GM19328 (cell line): ENCODE data around the gene SMG6.

Experiments
- ATAC-seq: cut with Tn5 transposase; IDR thresholded peaks from one replicate; pipeline ENCODE4 v1.9.1; 2021; ENCODE audit warnings: mild to moderate bottlenecking, moderate library complexity; ENCODE audit not compliant: unreplicated experiment

The SMG6 gene

DNA sequence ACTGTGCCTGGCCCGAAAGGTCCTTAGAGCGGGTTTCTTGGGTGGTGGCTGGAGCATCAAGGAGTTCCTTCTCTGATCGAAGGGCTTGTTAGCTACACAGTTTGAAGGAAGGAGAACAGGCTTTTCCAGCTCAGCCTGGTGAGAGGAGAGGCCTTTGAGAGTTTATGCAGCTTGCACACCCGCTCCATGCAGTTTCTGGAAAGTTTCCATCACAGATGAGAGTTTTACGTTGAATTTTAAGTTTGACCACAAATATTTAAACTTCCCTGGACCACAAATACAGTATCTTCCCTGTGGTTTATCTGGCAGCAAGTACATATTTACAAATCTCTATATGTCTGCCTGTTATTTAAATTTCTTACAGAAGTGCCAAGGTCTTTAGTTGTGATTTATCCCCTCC lies 191.9 kb downstream of the SMG6 start:
- no peak for ATAC-seq

DNA sequence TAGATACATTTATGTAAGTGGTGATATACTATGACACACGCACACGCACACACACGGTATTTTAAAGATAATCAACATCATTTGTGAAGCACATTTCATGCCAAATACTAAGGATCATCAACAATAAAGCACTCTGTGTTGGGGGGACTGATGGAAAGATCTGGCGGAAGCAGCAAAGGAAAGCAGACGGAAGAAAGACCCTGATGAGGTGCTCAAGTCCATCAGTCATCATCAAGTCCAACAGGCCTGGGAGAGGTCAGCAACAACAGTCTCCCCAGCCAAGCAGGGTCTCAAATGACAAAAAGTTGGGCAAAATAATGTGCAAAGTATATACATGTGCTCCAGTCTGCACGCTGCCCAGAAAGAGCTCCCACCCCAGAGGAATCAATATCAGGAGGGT lies 193.1 kb downstream of the SMG6 start:
- no peak for ATAC-seq

DNA sequence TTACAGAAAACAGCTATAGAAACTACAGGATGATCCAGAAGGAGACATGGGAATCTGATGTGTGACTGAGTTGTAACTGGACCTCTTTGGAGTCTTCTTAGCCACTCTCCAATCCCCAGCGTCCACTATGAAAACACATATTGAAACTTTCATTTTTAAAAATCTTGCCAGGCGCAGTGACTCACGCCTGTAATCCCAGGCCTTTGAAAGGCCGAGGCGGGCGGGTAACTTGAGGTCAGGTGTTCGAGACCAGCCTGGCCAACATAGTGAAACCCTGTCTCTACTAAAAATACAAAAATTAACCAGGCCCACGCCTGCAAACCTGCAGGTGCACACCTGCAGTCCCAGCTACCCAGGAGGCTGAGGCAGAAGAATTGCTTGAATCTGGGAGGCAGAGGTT lies 195.4 kb downstream of the SMG6 start:
- ATAC-seq: no peak

DNA sequence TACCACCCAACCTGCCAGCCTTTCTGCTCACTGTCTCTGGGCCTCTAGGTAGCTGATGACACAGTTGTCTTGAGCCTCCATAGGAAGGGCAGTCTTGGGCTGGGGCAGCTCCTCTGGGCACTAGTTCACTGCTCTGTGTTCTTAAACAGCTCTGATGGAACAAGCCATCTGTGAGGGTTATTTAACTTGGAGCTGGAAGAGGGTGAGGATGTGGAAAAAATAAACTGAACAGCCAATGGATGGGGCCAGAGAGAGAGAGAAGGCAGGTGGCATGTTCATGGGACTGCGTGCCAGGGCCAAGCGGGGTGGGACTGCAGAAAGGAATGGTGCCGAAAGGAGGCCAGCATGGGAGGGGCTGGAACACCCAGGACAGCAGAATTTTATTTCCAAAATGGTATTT lies 196.1 kb downstream of the SMG6 start:
- ATAC-seq: no peak

DNA sequence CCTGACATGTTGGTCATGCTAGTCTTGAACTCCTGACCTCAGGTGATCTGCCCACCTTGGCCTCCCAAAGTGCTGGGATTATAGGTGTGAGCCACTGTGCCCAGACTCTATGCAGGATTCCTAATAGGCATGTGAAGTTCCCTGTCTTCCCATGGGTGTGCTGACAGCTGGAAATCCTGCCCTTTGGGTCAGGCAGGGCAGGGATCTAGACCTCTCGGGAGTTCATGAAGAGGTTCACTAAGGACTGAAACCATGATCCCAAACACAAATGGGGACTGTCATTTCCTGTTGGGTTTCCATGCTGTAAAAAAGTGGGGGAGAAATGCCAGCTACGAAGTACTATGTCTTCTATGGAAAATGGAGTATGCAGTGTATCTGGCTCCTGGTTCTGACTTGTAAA lies 196.5 kb downstream of the SMG6 start:
- no peak for ATAC-seq

DNA sequence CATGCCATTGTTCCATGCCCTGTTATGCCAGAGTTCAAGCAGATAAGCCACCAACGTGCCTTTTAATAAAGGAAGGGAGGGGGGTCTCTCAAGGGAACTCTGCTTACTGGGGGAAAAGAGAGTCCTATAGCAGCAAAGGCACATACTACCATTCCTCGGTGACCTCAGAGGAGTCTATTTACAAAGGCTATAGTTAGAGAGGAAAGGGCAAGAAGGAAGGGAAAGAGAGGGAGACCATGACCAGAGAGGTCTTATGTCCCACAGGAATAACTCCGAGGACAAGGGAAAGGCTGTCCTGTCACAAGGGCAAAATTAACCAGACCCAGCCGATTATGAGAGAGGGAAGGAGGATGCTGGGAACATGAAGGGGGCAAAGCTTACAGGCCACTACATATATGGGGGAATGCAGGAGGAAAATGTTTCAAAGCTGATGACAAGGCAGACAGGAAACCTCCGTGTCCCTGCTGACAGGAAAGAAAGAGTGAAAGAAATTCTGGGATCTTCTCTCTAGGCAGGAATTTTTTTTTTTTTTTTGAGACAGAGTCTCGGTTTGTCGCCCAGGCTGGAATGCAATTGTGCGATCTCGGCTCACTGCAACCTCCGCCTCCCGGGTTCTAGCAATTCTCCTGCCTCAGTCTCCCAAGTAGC lies 197.2 kb downstream of the SMG6 start:
- ATAC-seq: no peak

DNA sequence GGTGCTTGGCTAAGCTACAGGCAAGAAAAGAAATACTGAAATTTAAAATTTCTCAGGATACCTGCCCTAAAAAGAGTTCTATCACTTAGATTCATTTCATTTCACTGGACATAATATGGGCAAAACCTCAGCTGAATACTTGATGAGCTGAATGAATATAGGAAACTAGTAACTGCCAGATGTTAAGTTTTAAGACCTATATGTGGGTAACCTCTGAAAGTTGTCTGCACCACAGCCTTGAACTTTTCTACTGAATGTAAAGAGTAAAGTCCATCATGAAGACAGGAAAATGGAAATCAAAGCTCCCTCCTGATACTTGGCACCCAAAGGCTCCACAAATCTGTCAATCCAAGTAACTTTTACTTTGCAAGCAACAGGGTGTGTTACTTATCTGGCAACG lies 197.9 kb downstream of the SMG6 start:
- ATAC-seq: no peak

DNA sequence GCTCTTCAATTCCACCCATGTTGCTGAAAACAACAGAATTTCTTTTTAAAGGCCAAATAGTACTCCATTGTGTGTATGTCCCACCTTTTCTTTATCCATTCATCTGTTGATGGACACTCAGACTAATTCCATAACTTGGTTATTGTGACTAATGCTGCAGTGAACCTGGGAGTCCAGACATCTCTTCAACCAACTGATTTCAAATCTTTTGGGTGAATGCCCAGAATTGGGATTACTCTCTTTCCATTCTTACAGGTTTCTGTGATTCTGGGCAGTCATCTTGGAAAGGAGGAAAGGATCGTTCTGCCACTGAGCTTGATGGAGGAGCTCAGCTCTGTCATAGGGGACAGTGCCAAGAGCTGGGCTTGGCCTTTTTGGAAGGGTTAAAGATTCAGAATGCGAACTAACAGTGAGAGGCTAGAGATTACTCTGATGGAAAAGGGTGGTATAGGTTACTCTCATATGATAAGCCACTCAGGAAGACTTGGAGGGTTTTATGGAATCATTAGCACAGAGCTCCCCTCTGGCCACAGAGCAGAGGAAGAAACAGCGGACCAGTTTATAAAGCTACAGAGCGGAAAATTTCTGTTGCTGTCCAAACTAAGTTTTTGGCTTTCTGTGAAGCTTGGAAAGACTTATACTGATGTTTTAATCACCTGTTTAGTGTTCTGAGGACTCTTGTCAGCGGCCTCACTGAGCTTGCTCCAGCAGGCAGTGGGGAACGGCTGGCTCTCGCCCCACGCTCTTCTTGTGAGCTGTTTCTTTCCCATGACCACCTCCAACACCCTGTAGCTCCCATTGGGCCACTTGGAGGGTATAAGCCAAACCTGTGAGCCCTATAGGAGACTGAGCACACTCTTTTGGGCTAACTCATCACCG lies 200.4 kb downstream of the SMG6 start:
- no peak for ATAC-seq

DNA sequence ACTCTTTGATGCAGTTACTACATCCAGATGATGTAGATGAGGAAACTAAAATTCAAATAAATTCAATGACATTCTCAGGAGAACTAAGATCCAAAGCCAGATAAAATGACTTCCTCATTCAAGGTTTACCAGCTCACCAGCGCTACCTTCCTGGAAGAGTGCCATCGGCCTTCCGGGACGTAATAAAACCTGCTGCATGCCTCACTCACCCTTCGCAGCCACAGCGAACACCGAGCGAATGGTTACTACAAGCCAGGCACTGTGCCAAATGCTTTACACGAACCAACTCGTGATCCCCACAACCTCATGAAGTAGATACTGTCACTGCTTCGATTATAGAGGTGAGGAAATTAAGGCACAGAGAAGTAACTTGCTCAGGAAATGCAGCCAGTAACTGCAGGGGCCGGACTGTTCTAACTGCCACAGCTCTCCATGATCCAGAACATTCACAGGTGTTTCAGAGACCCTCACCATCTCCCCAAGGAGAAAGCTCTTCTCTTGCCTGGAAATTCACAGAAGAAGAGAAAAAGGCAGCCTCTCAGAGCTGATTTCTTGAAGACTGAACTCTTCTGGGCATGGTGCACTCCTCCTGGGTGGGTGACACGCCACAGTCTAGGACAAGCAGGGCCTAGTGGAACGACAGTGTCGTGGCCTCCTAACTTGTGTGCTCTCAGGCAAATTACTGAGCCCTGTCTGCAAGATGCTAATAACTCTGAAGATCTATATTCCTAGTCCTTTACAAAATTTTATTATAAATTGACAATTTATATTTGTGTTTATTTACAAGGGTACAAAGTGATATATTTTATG lies 201.9 kb downstream of the SMG6 start:
- ATAC-seq: no peak

DNA sequence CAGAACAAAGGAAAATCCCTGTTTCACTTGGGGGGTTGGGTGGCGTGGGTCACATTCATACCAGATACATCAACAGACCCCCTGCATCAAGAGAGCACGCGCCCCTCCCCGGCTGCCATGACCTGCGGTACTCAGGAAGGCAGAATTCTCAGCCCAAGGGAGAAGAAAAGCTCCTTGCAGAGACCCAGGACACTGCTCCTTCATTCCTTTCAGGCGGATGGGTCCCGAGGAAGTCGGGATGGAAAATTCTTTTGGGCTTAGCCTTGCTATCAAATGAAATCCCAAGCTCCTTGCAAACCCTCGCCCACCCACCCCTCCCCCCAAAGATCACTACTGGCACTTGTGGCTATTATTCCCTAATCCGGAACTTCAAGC lies 208.1 kb downstream of the SMG6 start:
- no peak for ATAC-seq

DNA sequence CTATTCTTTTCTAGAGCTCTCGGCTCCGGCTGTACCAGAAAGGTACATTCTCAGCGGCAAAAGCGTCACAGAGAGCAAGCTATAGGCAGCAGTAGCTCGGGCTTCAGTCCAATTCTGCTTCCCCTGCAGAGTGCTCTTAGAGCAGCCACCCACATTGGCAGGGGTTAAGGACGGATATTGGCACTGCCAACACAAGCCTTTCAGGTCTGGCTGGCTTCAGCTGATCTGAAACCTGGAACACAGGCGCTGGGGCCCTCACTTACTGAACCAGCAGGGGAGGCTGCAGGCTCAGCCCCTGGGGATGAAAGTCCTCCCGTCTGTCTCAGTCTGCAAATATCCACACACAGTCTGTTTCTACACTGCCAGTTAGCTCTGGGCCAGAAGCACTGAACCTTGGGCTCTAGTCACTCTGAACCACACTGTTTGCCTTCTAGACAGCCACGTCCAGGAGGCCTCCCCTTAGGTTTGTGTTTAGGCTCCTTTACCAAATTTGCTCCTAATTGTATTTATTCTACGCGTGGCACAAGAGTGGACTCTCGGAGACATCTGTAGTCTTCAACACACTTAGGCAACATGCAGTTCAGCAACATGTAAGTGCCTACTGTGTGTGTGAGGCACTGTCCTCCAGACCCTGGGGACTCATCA lies 208.6 kb downstream of the SMG6 start:
- ATAC-seq: no peak

DNA sequence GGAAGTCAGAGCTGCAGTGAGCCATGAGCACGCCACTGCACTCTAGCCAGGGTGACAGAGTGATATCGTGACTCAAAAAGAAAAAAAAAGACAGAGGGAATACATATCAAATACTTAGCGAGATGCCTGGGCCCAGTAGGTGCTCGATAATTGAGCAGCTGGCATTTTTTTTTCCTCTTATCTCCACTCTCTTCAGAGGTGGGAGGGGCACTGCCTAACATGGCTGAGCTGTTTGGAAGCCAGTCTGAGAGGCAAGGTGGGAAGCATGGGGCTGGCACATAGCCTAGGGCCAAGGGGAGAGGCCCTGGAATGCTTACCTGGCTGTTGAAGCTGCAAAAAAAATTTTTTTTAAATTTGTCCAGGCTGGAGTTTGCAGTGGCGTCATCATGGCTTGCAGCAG lies 210.2 kb downstream of the SMG6 start:
- ATAC-seq: no peak

DNA sequence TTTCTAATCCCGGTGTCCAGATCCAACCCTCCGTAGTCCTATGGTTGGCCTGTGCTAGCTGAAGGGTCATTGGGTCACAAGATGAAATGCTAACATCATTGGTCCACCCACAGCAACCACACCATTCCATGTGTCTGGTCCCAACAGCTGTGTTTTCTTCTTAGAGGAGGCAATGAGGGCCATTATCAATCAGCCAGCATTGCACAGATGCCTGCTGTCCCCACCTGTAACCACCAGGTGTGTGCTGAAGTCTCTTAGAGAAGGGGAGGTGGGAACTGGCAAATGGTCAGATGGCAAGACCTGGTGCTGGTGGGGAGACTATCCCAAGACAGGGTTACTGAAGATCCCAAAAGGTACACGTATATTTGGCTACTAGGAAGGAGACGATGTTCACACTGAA lies 211.3 kb downstream of the SMG6 start:
- ATAC-seq: no peak

DNA sequence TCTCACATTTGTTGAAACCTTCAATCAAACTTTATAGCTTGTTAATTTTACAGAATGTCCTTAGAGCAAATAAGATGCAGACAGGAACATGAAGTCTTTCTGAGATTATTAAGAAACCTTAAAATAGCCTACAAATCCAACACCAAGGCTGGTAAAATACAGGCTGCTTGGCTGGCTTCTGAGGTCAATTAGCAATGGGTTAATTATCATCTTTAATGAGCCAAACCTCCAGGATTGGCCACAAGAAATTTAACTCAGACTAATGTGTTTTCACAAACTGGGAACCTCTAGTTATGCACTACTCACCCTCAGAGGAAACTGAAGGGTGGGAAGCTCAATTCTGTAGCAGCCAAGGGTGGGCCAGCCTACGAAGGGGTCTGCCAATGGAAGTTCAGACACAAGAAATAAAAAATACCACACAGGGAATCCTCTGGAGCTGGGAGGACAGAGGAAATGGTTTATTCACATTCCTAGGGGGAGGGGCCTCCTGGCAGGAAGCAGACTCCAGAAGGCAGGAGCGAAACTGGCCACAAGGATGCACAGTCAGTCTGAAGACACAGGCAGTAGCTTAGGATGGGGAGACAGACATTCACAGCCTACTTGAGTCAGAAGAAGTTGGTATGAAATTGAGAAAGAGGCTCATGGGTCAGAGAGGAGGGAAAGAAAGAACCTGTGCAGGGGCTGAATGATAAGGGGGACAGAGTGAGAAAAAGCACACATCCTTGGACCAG lies 212.6 kb downstream of the SMG6 start:
- no peak for ATAC-seq

DNA sequence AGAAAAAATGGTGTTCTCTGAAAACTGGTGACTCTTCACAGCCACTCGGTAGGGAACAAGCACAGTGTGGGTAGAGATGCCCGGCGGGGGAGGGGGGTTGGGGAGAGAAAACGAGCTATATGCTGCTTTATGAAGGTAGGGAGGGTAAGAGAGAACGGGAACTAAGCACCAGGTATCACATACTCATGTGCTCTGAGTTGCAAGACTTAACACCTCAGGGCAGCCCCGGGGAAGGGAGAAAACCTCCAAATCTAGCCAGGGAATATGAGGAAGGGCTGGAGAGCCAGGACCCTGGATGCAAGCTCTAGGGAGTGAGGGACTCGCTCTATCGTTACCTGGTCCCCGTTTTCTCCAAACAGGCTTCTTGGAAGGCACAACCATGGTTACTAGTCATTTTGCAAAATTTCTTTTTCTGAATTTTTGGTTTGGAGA lies 213.4 kb downstream of the SMG6 start:
- ATAC-seq: no peak

DNA sequence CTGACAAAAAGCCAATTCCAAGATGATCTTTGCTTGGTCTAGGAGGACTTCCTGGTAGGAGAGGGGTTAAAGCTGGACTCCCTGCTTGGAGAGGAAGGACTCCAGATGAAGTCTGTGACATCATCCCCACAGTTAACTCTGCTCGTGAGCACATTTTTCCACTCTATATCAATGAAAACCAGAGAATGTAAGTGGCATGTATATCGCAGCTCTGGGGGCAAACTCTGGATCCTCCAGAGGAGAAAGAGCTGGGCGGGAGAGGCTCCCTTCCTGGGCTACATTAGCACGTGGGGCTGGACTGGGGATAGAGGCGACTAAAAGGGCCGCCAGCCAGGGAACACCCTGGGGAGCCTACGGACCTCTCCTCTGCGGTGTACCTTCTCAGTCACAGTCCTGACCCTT lies 214.6 kb downstream of the SMG6 start:
- peak; percentile 18 for ATAC-seq

DNA sequence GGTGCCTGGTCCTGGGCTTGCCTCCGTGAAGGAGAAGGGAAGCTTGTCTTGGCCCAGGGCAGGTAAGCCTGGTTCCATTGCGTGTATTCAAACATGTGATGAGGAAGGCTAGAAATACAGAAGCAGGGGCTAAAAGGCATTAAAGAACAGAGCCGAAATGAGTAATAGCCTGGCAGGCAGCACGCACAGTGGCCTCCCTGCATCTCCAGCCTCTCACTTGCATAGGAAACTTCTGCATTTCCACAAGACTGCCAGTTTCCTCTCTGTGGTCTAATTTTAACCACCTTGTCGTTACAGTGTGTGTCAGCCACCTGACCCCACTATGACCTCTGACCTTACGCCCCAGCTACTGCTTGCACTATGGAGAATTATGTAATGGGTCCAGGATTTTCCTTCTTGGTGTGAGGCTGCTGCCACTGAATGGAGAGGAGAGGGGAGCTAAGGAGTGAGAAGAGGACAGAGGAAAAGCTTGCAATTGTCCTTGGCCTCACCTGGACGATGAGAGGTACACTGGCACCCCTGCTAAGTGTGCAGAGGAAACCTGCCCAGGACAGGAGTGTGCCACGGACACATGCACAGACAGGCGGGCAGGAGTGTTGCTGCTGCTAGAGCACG lies 215.9 kb downstream of the SMG6 start:
- no peak for ATAC-seq

DNA sequence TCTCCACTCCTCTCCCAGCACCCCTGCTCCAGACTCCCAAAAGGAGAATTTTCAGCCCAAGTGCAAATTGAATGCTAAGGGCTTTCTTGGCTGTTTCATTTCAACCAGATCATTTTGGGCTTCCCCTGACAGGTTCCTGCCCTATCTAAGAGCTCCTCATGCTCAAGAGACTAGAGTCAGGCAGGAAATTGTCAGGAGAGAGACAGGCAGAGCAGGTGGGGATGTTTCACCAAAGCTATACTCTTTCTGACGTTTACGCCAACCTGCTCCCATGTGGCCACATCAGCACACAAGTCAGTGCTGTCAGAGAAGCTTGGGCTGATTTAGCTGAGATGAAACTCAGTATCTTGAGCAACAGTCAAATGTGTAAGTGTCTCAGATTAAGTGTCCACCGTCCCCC lies 217.3 kb downstream of the SMG6 start:
- no peak for ATAC-seq

DNA sequence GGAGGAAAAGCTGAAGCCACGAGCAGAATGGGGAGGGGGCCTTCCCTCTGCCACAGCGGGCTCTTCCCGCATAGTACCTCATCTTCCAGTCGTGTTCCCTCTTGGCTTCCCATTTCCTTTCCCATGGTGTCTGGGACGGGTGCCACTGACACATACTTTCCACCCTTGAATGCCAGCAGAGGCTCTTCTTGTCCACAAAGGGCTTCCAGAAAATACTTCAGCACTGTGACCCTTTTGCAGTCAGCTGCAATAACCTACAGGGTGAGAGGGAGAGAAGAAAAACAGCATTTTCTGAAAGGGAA lies 218.0 kb downstream of the SMG6 start:
- ATAC-seq: no peak
